Kidney (tissue), 14 donors: ENCODE data around the gene MXRA7. TPM values are rescaled to one million over a fixed set of nuclear protein-coding genes. Genes with fewer than 3 reads are reported as not detected.
"Not testable (repeated sequence)": the region's sequence is repeated elsewhere in the genome, so short reads cannot be mapped to it uniquely, and the experiment has no call there.

Source experiments
- DNase-seq, 5 donors: peaks; one replicate each; pipeline ENCODE4 v3.0.0-alpha.2; 2013 to 2020
- FAIRE-seq: peaks from 2 replicates; lab custom pipeline; 2012; peaks lifted over from hg19 to GRCh38; lab: Jason Lieb, UNC
- H3K27ac ChIP-seq, 2 donors: one replicate each; pipeline ENCODE4 v1.7.0; 2013; ENCODE audit warnings: low read depth in 2 of 2, low read length in 2 of 2, inconsistent platforms in 1 of 2
- H3K27me3 ChIP-seq: one replicate; pipeline ENCODE4 v1.7.1; 2013; ENCODE audit warnings: low read length, inconsistent platforms; ENCODE audit not compliant: control insufficient read depth, insufficient read depth
- H3K36me3 ChIP-seq, 3 donors: one replicate each; pipeline versions ENCODE4 v1.7.0 to v1.7.1; 2013; ENCODE audit warnings: low read length in 3 of 3, control low read depth in 1 of 3, inconsistent platforms in 1 of 3; ENCODE audit not compliant: insufficient read depth in 3 of 3, control insufficient read depth in 2 of 3
- H3K4me1 ChIP-seq, 3 donors: one replicate each; pipeline versions ENCODE4 v1.7.0 to v1.7.1; 2013; ENCODE audit warnings: low read length in 3 of 3, inconsistent platforms in 1 of 3, low read depth in 1 of 3; ENCODE audit not compliant: control insufficient read depth in 2 of 3, insufficient read depth in 2 of 3
- H3K4me3 ChIP-seq, 3 donors: one replicate each; pipeline versions ENCODE4 v1.7.0 to v1.8.1; 2013; ENCODE audit warnings: low read length in 3 of 3, control low read depth in 1 of 3, inconsistent platforms in 1 of 3
- H3K9ac ChIP-seq, 3 donors: one replicate each; pipeline versions ENCODE4 v1.7.0 to v1.7.1; 2013; ENCODE audit warnings: low read length in 3 of 3, control low read depth in 1 of 3, inconsistent platforms in 1 of 3
- H3K9me3 ChIP-seq, 3 donors: one replicate each; pipeline versions ENCODE4 v1.7.0 to v1.7.1; 2013; ENCODE audit warnings: low read length in 3 of 3, control low read depth in 1 of 3, inconsistent platforms in 1 of 3; ENCODE audit not compliant: control insufficient read depth in 2 of 3, insufficient read depth in 1 of 3
- CTCF ChIP-seq: IDR thresholded peaks from 3 replicates; pipeline ENCODE4 v1.5.1; 2012; ENCODE audit warnings: mild to moderate bottlenecking, moderate library complexity, borderline replicate concordance; ENCODE audit not compliant: insufficient read depth; ENCODE audit errors: extremely low read depth
- intact Hi-C: fragments of 100-400 bp; cut with DNase I; formaldehyde crosslinking; loops from one replicate; pipeline ENCODE4 v1.11.1; 2022
- polyA plus RNA-seq: library from polyadenylated mRNA; stranded (reverse); fragments of 350-450 nt; fragmentation: Illumina TruSeq; extraction: RNeasy Lipid Tissue Mini Kit (QIAGEN cat#74804); gene quantifications from one replicate; pipeline ENCODE4 v1.2.3, GENCODE V29; 2014; ENCODE audit warnings: low read depth, low replicate concordance; ENCODE audit not compliant: insufficient read depth
- total RNA-seq: library from RNA; stranded (reverse); fragmentation: NEBNext Ultra II Directional; extraction: Animal tissue kit (Norgen Biotek cat#: 25700); gene quantifications from one replicate; pipeline ENCODE4 v1.2.1, GENCODE V29; 2021
- donor health status: control.
- donor health status: control.
- donor health status: control.
- donor health status: control.
- donor health status: control.
- donor health status: DM: yes; HTN: yes; CAD: no.
- donor health status: Normal renal cell carcinoma (clear cell type).

Gene MXRA7
- total and polyA plus RNA-seq, 2 donors from 2014 or later, result 72.4 to 130 TPM

- Histone ChIP-seq H3K9me3 (no peaks in the 10 kb centered on the region), H3K4me1 (peaks cover 5 to 29% (median 23%) of the 10 kb centered on the region in 3 donors)
Observed at GRCh38 chr17:76734080-76734840, 23.5 kb upstream of the MXRA7 start.

GRCh38 chr17:76733618-76733957, 22.8 kb upstream of the MXRA7 start:
- DNase-seq (no peak), FAIRE-seq (no peak)
- intact Hi-C loops, result no loop called here
- H3K27ac ChIP-seq, result no peak overlapping the region
- peak overlapping the region in 1 of 3 donors; percentile 95 for H3K4me3 ChIP-seq
- H3K27me3 ChIP-seq, result no peaks in the 10 kb centered on the region
- no peak overlapping the region for H3K9ac ChIP-seq
- no peaks in the 10 kb centered on the region for H3K9me3 ChIP-seq
- no peak for TF ChIP-seq CTCF
- peaks cover 2 to 25% (median 17%) of the 10 kb centered on the region in 3 donors for H3K4me1 ChIP-seq
- H3K36me3 ChIP-seq, result peaks cover 12 to 47% (median 23%) of the 10 kb centered on the region in 3 donors

More at GRCh38 chr17:76734080-76734840, 23.5 kb upstream of the MXRA7 start:
- no peak for TF ChIP-seq CTCF
- H3K27ac ChIP-seq, result no peak overlapping the region
- H3K27me3 ChIP-seq, result no peaks in the 10 kb centered on the region
- FAIRE-seq (no peak), DNase-seq (peak in 1 of 5 donors; percentile 40)
- peak overlapping the region in 2 of 3 donors; percentile 29 to 96 for H3K9ac ChIP-seq
- peak overlapping the region; percentile 22 to 97 (median 95) for H3K4me3 ChIP-seq
- peaks cover 12 to 47% (median 23%) of the 10 kb centered on the region in 3 donors for H3K36me3 ChIP-seq
- intact Hi-C loops, result no loop called here

GRCh38 chr17:76732734-76733617, 22.2 kb upstream of the MXRA7 start:
- H3K4me3 ChIP-seq, result peak overlapping the region in 1 of 3 donors; percentile 95
- intact Hi-C loops, result no loop called here
- FAIRE-seq, result no peak
- H3K27ac ChIP-seq, result no peak overlapping the region
- TF ChIP-seq CTCF, result no peak
- H3K36me3 ChIP-seq, result peaks cover 12 to 47% (median 23%) of the 10 kb centered on the region in 3 donors
- no peaks in the 10 kb centered on the region for H3K27me3 ChIP-seq
- no peak for DNase-seq
- H3K4me1 ChIP-seq, result peaks cover 2 to 25% (median 15%) of the 10 kb centered on the region in 3 donors
- no peaks in the 10 kb centered on the region for H3K9me3 ChIP-seq
- no peak overlapping the region for H3K9ac ChIP-seq

GRCh38 chr17:76731800-76732733, 21.3 kb upstream of the MXRA7 start:
- peaks cover 2 to 26% (median 20%) of the 10 kb centered on the region in 3 donors for H3K4me1 ChIP-seq
- H3K27me3 ChIP-seq, intact Hi-C loops, H3K9me3 ChIP-seq, H3K27ac ChIP-seq, H3K9ac ChIP-seq, FAIRE-seq, DNase-seq, H3K4me3 ChIP-seq: not testable (repeated sequence)
- peaks cover 12 to 47% (median 23%) of the 10 kb centered on the region in 3 donors for H3K36me3 ChIP-seq
